ENCODE data around the gene FBXL4.

DNA sequence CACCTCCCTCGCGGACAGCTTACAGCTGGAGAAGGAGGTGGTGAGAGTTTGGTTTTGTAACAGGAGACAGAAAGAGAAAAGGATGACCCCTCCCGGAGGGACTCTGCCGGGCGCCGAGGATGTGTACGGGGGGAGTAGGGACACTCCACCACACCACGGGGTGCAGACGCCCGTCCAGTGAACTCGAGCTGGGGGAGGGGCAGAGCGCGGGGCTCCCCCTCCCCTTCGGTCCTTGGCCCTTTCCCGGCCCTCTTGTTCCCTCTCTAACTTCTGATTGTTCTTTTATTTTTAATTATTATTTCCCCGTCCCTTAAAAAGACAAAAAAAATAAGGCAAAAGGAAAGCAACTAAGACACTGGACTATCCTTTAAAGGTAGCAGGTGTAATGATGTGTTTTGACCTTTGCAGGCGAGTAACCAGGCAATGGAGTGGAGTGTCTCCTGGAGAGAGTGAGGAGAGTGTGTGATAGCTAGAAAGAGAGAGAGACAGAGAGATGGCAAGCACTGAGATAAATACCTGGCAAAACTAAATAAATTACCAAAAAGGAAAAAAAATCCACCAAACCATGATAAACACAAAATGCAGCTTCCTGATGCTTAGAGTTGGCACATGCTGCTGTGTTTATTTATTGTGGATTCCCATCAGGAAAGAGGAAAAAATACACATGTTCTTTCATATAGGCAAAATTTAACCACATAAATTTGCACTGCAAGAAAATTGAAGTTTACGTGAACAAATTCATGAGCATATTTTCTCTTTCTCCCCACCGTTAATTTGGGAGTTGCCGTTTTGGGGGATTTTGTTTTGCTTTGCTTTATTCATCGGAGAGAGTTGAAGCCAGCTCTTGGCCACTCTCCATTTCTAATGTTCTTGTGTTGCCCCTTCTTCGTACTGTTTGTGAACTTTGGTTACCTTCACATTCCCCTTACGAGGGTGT is 111.5 kb downstream of the FBXL4 start:
- TF ChIP-seq, protein P1, sequence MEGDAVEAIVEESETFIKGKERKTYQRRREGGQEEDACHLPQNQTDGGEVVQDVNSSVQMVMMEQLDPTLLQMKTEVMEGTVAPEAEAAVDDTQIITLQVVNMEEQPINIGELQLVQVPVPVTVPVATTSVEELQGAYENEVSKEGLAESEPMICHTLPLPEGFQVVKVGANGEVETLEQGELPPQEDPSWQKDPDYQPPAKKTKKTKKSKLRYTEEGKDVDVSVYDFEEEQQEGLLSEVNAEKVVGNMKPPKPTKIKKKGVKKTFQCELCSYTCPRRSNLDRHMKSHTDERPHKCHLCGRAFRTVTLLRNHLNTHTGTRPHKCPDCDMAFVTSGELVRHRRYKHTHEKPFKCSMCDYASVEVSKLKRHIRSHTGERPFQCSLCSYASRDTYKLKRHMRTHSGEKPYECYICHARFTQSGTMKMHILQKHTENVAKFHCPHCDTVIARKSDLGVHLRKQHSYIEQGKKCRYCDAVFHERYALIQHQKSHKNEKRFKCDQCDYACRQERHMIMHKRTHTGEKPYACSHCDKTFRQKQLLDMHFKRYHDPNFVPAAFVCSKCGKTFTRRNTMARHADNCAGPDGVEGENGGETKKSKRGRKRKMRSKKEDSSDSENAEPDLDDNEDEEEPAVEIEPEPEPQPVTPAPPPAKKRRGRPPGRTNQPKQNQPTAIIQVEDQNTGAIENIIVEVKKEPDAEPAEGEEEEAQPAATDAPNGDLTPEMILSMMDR (IDR thresholded peaks at IDR 0.05), result no peak
- no peak for TF ChIP-seq POLR2A (IDR thresholded peaks at IDR 0.05)

All from esophagus squamous epithelium (tissue), 4 donors.